Activated naive CD8-positive, alpha-beta T cell treated with anti-CD3 and anti-CD28 coated beads for 36 hours (primary cell): ENCODE data around the gene UVRAG. TPM values are rescaled to one million over a fixed set of nuclear protein-coding genes. Genes with fewer than 3 reads are reported as not detected.
"Not testable (repeated sequence)": the region's sequence is repeated elsewhere in the genome, so short reads cannot be mapped to it uniquely, and the experiment has no call there.

Experiments
- DNase-seq: peaks from one replicate; pipeline ENCODE4 v3.0.0; 2021
- H3K27ac Mint-ChIP-seq: one replicate; pipeline ENCODE4 v1.8.0; 2022; ENCODE audit warnings: mild to moderate bottlenecking, moderate library complexity, mixed read lengths
- H3K27me3 Mint-ChIP-seq: one replicate; pipeline ENCODE4 v1.8.0; 2022; ENCODE audit warnings: mild to moderate bottlenecking, mixed read lengths
- H3K36me3 Mint-ChIP-seq: one replicate; pipeline ENCODE4 v1.8.0; 2021; ENCODE audit warnings: mild to moderate bottlenecking, mixed read lengths
- H3K4me1 Mint-ChIP-seq: one replicate; pipeline ENCODE4 v1.8.0; 2021; ENCODE audit warnings: mixed read lengths
- H3K4me3 Mint-ChIP-seq: one replicate; pipeline ENCODE4 v1.8.0; 2022; ENCODE audit warnings: mild to moderate bottlenecking, moderate library complexity, mixed read lengths
- H3K9me3 Mint-ChIP-seq: one replicate; pipeline ENCODE4 v1.8.0; 2022; ENCODE audit warnings: mixed read lengths
- total RNA-seq, 2 experiments: library from RNA; stranded (reverse); gene quantifications; one replicate each; pipeline ENCODE4 v1.2.3, GENCODE V29; 2021

UVRAG gene
- total RNA-seq, 2 experiments from 2014 or later: 16.8 to 17.7 TPM

DNA sequence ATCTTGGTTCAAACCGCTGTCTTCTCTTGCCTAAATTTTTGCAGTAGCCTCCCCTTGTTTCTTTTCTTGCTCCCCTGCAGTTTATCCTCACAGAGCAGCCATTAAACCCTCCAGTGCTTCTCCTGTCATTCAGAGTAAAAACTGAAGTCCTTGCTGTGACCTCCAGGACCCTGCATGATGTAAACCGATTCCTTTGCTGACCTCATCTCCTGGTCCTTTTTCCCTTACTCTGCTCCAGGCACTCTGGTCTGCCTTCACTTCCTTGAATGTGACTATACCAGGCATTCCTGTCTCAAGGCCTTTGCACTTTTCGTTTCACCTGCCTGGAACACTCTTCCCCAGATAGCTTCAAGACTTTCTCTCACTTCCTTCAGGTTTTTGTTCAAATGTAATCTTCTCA lies 239.3 kb downstream of the UVRAG start:
- Mint-ChIP-seq H3K36me3 (peaks cover 38% of the 10 kb centered on the region), H3K27me3 (no peaks in the 10 kb centered on the region), H3K4me3 (no peak overlapping the region), H3K4me1 (no peaks in the 10 kb centered on the region), H3K9me3 (peaks cover 6% of the 10 kb centered on the region), H3K27ac (no peak overlapping the region)
- no peak for DNase-seq

DNA sequence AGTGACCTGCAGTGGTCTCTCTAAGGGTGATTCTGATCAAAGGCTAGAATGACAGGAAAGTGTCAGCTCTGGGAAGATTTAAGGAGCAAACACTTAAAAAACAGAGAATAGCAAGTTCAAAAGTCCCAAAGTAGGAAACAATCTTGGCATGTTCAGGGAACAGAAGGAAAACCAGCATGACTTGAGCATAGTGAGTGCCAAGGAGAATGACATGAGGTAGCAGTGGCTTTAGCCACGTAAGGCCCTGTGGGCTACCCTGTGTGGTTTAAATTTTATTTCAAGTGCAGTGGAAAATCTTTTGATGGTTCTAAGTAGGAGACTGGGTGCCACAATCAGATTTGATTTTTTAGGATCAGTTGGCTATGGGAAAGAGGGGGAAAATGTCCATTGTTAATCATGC lies 241.9 kb downstream of the UVRAG start:
- Mint-ChIP-seq H3K27me3 (no peaks in the 10 kb centered on the region), H3K9me3 (peaks cover 1% of the 10 kb centered on the region), H3K4me1 (no peaks in the 10 kb centered on the region), H3K27ac (no peak overlapping the region), H3K36me3 (peaks cover 32% of the 10 kb centered on the region), H3K4me3 (no peak overlapping the region)
- no peak for DNase-seq

DNA sequence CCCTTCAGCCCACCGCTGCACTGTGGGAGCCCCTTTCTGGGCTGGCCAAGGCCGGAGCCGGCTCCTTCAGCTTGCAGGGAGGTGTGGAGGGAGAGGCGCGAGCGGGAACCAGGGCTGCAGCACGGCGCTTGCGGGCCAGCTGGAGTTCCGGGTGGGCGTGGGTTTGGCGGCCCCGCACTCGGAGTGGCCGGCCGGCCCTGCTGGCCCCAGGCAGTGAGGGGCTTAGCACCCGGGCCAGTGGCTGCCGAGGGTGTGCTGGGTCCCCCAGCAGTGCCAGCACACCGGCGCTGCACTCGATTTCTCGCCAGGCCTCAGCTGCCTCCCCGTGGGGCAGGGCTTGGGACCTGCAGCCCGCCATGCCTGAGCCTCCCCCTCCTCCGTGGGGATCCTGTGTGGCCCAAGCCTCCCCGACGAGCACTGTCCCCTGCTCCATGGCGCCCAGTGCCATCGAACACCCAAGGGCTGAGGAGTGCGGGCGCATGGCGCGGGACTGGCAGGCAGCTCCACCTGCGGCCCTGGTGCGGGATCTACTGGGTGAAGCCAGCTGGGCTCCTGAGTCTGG lies 245.5 kb downstream of the UVRAG start:
- not testable (repeated sequence) for H3K27ac Mint-ChIP-seq, H3K36me3 Mint-ChIP-seq, H3K4me1 Mint-ChIP-seq, H3K4me3 Mint-ChIP-seq, H3K9me3 Mint-ChIP-seq, H3K27me3 Mint-ChIP-seq, DNase-seq

DNA sequence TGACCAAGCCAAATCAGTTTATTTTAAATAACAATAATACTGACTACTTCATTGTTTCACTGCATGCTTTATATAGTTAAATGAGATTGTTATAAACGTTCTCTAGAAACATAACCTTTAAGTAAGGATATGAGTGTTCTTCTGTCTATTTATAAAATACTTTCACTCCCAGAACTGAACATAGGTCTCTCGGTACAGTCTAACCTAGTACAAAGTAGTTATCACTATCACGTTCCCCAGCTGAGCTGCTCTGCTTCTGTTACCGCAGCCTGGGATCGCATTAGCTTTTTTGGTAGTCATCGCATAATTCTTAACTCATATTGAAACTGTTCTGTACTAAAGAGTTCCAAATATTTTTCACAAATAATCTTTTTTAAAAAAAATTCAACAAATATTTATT lies 247.7 kb downstream of the UVRAG start:
- no peak overlapping the region for H3K27ac Mint-ChIP-seq
- H3K4me3 Mint-ChIP-seq: no peak overlapping the region
- no peaks in the 10 kb centered on the region for H3K9me3 Mint-ChIP-seq
- peaks cover 10% of the 10 kb centered on the region for H3K36me3 Mint-ChIP-seq
- H3K27me3 Mint-ChIP-seq: no peaks in the 10 kb centered on the region
- DNase-seq: no peak
- H3K4me1 Mint-ChIP-seq: no peaks in the 10 kb centered on the region

- H3K4me3 Mint-ChIP-seq: no peak overlapping the region
- peaks cover 14% of the 10 kb centered on the region for H3K36me3 Mint-ChIP-seq
- no peak for DNase-seq
- no peaks in the 10 kb centered on the region for H3K9me3 Mint-ChIP-seq
- no peaks in the 10 kb centered on the region for H3K4me1 Mint-ChIP-seq
- H3K27ac Mint-ChIP-seq: no peak overlapping the region
- H3K27me3 Mint-ChIP-seq: no peaks in the 10 kb centered on the region
Observed at GRCh38 chr11:76064192-76064591, 249.2 kb downstream of the UVRAG start.

DNA sequence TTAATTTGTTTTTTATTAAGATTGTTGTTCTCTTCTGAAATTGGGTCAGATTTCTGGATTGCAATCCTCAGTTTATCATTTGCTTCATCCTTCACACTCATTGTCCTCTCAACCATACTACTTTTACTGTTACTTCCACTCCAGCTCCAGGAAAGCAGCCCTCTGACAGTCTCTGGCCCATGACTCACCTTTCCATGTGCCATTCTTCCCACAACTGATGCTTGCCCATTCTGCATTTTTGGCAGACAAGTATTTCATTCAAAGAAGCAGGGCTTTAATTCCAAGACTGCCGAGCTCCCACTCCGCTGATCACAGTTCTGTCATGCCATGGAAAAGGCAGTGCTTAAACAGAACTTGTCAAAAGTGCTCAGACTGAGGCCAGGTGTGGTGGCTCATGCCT lies 252.1 kb downstream of the UVRAG start:
- H3K9me3 Mint-ChIP-seq: no peaks in the 10 kb centered on the region
- no peak overlapping the region for H3K4me3 Mint-ChIP-seq
- no peaks in the 10 kb centered on the region for H3K27me3 Mint-ChIP-seq
- H3K36me3 Mint-ChIP-seq: peaks cover 19% of the 10 kb centered on the region
- no peak overlapping the region for H3K27ac Mint-ChIP-seq
- H3K4me1 Mint-ChIP-seq: peaks cover 2% of the 10 kb centered on the region
- DNase-seq: no peak

GRCh38 chr11:76069001-76069400 lies 254.0 kb downstream of the UVRAG start:
- Mint-ChIP-seq H3K27ac (no peak overlapping the region), H3K27me3 (no peaks in the 10 kb centered on the region), H3K4me1 (peaks cover 2% of the 10 kb centered on the region), H3K4me3 (no peak overlapping the region), H3K36me3 (peaks cover 20% of the 10 kb centered on the region), H3K9me3 (no peaks in the 10 kb centered on the region)
- no peak for DNase-seq

DNA sequence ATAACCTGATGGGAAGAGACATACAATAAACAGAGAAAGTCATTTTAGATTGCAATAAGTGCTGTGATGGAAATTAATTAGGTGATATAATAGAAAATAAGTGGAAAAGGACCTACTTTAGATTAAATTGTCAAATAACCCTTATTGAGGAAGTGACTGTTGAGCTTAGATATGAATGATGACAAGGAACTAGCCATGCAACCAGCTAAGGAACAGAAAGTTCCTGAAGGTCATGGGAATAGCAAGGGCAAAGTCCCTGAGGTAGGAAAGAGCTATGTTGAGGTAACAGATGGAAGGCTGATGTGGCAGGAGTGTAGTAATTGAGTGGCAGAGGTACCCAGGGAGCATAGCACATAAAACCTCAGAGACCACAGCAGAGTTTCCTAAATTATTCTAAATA lies 256.1 kb downstream of the UVRAG start:
- H3K27ac Mint-ChIP-seq: no peak overlapping the region

DNA sequence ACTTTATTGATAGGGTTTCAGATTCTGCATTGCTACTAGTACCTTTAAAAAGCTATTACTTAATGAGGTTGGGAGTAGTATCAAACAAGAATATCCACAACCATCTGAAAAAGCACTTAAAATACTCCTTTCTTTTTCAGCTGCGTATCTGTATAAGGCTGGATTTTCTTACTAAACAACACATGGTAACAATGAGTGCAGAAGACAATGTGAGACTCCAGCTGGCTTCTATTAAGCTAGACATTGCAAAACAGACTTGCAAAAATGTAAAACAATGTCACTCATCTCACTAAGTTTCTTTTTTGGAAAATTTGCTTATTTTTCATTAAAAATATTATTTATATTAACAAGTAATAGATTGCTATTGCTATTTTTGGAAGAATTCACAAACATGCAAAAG lies 258.7 kb downstream of the UVRAG start:
- DNase-seq: no peak
- H3K27ac Mint-ChIP-seq: no peak overlapping the region
- H3K4me3 Mint-ChIP-seq: no peak overlapping the region
- peaks cover 19% of the 10 kb centered on the region for H3K4me1 Mint-ChIP-seq
- no peaks in the 10 kb centered on the region for H3K27me3 Mint-ChIP-seq
- H3K36me3 Mint-ChIP-seq: peaks cover 25% of the 10 kb centered on the region
- H3K9me3 Mint-ChIP-seq: peaks cover 7% of the 10 kb centered on the region

More for the DNA sequence above, 256.1 kb downstream of the UVRAG start:
- Mint-ChIP-seq H3K27me3 (no peaks in the 10 kb centered on the region), H3K4me3 (no peak overlapping the region), H3K36me3 (peaks cover 32% of the 10 kb centered on the region), H3K4me1 (peaks cover 13% of the 10 kb centered on the region), H3K9me3 (peaks cover 6% of the 10 kb centered on the region)
- no peak for DNase-seq

- no peaks in the 10 kb centered on the region for H3K27me3 Mint-ChIP-seq
- peaks cover 28% of the 10 kb centered on the region for H3K36me3 Mint-ChIP-seq
Observed at GRCh38 chr11:76074148-76075095, 259.4 kb downstream of the UVRAG start.

DNA sequence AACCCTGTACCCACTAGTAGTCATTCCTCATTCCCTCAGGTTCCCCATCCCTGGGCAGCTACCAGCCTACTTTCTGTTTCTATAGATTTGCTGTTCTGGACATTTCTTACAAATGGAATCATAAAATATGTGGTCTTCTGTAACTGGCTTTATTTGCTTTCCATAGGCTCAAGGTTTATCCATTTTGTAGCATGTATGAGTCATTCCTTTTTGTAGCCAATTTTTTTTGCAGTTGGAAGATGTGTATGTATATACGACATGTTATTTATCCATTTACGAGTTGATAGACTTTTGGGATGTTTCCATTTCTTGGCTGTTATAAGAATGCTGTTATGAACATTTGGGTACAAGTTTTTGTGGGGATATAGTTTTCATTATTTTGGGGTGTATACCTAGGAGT lies 260.7 kb downstream of the UVRAG start:
- no peak for DNase-seq
- no peak overlapping the region for H3K27ac Mint-ChIP-seq
- no peaks in the 10 kb centered on the region for H3K27me3 Mint-ChIP-seq
- peaks cover 7% of the 10 kb centered on the region for H3K9me3 Mint-ChIP-seq
- peaks cover 23% of the 10 kb centered on the region for H3K36me3 Mint-ChIP-seq
- peaks cover 17% of the 10 kb centered on the region for H3K4me1 Mint-ChIP-seq
- no peak overlapping the region for H3K4me3 Mint-ChIP-seq

More at GRCh38 chr11:76074148-76075095, 259.4 kb downstream of the UVRAG start:
- no peak overlapping the region for H3K27ac Mint-ChIP-seq
- peaks cover 7% of the 10 kb centered on the region for H3K9me3 Mint-ChIP-seq
- DNase-seq: no peak
- peaks cover 19% of the 10 kb centered on the region for H3K4me1 Mint-ChIP-seq
- no peak overlapping the region for H3K4me3 Mint-ChIP-seq

DNA sequence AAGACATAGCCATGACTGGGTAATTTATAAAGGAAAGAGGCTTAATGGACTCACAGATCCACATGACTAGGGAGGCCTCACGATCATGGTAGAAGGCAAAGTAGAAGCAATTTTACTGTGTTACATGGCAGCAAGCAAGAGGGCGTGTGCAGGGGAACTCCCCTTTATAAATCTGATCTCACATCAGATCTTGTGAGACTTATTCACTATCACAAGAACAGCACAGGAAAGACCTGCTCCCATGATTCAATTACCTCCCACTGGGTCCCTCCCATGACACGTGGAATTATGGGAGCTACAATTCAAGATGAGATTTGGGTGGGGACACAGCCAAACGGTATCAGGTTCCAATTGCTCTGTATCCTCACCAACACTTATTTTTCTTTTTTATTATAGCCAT lies 261.2 kb downstream of the UVRAG start:
- not testable (repeated sequence) for H3K27me3 Mint-ChIP-seq, H3K9me3 Mint-ChIP-seq, DNase-seq, H3K4me3 Mint-ChIP-seq, H3K27ac Mint-ChIP-seq
- peaks cover 17% of the 10 kb centered on the region for H3K4me1 Mint-ChIP-seq
- H3K36me3 Mint-ChIP-seq: peaks cover 22% of the 10 kb centered on the region

DNA sequence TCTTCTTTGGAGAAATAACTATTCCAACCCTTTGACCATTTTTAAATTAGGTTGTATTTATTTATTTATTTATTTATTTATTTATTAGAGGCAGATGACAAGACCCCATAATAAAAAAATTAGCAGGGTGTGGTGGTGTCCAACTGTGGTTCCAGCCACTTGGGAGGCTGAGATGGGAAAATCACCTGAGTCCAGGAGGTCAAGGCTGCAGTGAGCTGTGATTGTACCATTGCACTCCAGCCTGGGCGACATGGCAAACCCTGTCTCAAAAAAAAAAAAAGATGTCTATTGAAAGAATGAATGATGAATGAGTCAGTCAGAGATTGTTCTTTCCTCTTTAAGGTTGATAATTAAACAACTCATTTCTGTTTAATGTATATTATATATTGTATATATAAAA lies 261.7 kb downstream of the UVRAG start:
- H3K4me1 Mint-ChIP-seq: peaks cover 17% of the 10 kb centered on the region
- no peak overlapping the region for H3K4me3 Mint-ChIP-seq
- no peak overlapping the region for H3K27ac Mint-ChIP-seq
- peaks cover 22% of the 10 kb centered on the region for H3K36me3 Mint-ChIP-seq
- no peak for DNase-seq
- no peaks in the 10 kb centered on the region for H3K27me3 Mint-ChIP-seq
- H3K9me3 Mint-ChIP-seq: peaks cover 7% of the 10 kb centered on the region

GRCh38 chr11:76077575-76078150 lies 262.7 kb downstream of the UVRAG start:
- no peak for DNase-seq
- Mint-ChIP-seq H3K27ac (no peak overlapping the region), H3K9me3 (peaks cover 7% of the 10 kb centered on the region), H3K27me3 (no peaks in the 10 kb centered on the region), H3K36me3 (peaks cover 18% of the 10 kb centered on the region), H3K4me1 (peaks cover 17% of the 10 kb centered on the region), H3K4me3 (no peak overlapping the region)

DNA sequence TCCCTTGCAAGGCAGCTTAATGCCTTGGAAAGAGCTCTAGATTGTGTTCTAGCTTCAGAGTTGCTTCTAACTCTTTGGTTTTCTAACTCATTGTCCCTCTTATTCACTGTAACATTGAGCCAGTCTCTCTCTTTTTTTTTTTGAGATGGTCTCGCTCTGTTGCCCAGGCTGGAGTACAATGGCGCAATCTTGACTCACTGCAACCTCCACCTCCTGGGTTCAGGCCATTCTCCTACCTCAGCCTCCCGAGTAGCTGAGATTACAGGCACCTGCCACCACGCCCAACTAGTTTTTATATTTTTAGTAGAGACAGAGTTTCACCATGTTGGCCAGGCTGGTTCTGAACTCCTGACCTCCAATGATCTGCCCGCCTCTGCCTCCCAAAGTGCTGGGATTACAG lies 266.1 kb downstream of the UVRAG start:
- not testable (repeated sequence) for H3K9me3 Mint-ChIP-seq, H3K27me3 Mint-ChIP-seq, H3K4me1 Mint-ChIP-seq, DNase-seq, H3K36me3 Mint-ChIP-seq, H3K4me3 Mint-ChIP-seq, H3K27ac Mint-ChIP-seq
